IgD-negative memory B cell (primary cell): Measurements from ENCODE around the gene WLS. TPM values are rescaled to one million over a fixed set of nuclear protein-coding genes. Genes with fewer than 3 reads are reported as not detected.
"Not testable (repeated sequence)": the region's sequence is repeated elsewhere in the genome, so short reads cannot be mapped to it uniquely, and the experiment has no call there.

Source experiments
- H3K27ac Mint-ChIP-seq, 3 donors: one replicate each; pipeline ENCODE4 v1.8.0; 2020 to 2022; ENCODE audit warnings: mild to moderate bottlenecking in 3 of 3, mixed read lengths in 3 of 3, moderate library complexity in 1 of 3
- H3K27me3 Mint-ChIP-seq: one replicate; pipeline ENCODE4 v1.8.0; 2021; ENCODE audit warnings: mixed read lengths
- H3K36me3 Mint-ChIP-seq: one replicate; pipeline ENCODE4 v1.8.0; 2020; ENCODE audit warnings: mild to moderate bottlenecking, mixed read lengths
- H3K4me1 Mint-ChIP-seq, 3 donors: one replicate each; pipeline ENCODE4 v1.8.0; 2020 to 2022; ENCODE audit warnings: mixed read lengths in 3 of 3, mild to moderate bottlenecking in 1 of 3
- H3K4me3 Mint-ChIP-seq, 4 donors: one replicate each; pipeline ENCODE4 v1.8.0; 2020 to 2022; ENCODE audit warnings: mild to moderate bottlenecking in 4 of 4, mixed read lengths in 4 of 4, moderate library complexity in 3 of 4
- H3K9me3 Mint-ChIP-seq, 3 donors: one replicate each; pipeline ENCODE4 v1.8.0; 2020 to 2021; ENCODE audit warnings: mixed read lengths in 3 of 3, mild to moderate bottlenecking in 1 of 3
- polyA plus RNA-seq: library from polyadenylated mRNA; unstranded; fragments of 300-500 nt; fragmentation: Illumina TruSeq; gene quantifications from one replicate; pipeline ENCODE4 v1.2.3, GENCODE V29; 2021

The WLS gene
- polyA plus RNA-seq: not detected

DNA sequence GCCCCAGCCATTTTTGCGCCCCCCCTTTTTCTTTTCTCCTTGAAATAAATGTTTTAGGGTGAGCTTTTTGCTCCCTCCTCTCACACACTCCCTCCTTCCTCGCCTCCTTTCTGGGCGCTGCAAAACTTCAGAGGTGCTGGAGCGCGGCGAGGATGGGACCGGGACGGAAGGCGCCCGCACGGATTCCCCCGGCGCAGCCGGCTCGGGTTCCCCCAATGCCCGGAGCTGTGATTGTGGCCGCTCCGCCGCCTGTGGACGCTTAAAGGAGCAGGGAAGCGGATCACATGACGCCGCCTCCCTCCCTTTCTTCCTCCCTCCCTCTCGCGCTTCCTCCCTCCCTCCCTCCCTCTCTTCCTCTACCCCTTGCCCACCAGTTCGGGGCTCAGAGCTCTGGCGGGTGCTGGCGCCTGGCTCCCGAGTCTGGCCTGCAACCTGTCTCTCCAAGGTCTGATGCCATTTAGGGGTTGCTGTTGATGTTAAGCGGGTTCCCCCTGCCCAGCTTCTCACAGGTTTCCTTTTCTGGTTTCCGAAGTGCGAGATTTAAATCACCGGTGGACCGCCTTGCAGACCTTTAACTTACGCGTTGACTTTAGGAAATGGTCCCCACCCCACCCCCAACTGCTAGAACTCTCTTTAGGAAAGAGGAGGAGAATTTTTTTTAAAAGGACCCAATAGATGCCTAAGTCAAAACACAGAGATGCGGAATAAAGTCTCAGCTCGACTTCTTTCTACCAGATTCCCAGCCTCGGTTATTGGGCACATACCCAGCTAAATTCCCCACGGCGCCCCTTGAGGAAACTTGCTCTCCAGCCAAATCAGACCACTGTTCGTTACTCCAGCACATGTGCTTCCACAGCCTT, at the start of gene WLS:
WLS (minus strand) TSS at position 235 of the 860 bp plus-strand sequence; CDS start at position 11, 224 bp downstream.
- Mint-ChIP-seq H3K4me3 (peak within 1 kb of the TSS; percentile 72 to 94 (median 85)), H3K4me1 (peaks cover 5 to 14% (median 10%) of the 10 kb centered on the region in 3 donors), H3K36me3 (no peaks in the 10 kb centered on the region), H3K27me3 (peaks cover 49% of the 10 kb centered on the region), H3K9me3 (peaks cover 0 to 2% (median 0%) of the 10 kb centered on the region in 3 donors), H3K27ac (no peak within 1 kb of the TSS)

DNA sequence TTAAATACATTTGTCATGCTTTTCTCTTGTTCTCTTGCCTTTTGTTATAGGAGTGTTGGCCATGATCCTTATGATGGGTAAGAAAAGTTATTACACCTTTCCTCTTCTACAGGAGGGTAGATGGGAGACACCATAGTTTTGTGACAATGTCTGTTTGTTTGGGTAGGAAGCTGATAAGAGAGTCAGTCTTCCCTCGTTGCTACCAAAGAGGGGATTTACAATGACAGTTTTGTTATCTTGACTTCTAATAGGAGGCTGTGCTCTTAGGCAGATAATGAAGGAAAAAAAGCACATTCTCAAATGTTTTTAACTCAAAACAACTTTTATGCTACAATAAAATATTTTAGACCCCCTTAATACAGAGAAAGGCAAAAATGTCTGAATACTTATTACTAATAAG, 48.0 kb upstream of the WLS start:
- H3K36me3 Mint-ChIP-seq: no peaks in the 10 kb centered on the region
- H3K4me1 Mint-ChIP-seq: no peaks in the 10 kb centered on the region
- peaks cover 0 to 3% (median 0%) of the 10 kb centered on the region in 3 donors for H3K9me3 Mint-ChIP-seq
- no peaks in the 10 kb centered on the region for H3K27me3 Mint-ChIP-seq
- no peak overlapping the region for H3K27ac Mint-ChIP-seq
- peak overlapping the region in 1 of 4 donors; percentile 22 for H3K4me3 Mint-ChIP-seq

DNA sequence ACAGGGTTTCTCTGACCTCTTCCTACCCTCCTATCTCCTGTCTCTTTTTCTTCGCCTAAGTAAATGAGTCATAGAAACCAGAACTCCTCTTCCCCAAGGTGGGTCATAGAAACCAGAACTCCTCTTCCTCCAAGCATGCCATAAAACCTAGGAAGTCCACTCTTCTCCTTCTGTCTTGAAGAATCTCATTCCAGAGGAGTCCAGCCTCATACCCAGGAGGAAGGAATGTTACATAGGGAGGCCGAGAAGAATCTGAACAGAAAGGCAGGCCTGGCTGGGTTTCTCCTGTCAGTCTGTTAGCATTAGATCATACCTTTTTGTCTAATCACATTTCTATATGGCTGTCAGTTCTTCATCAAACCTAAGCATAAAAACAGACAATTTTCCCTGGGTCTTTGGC, 47.5 kb upstream of the WLS start:
- H3K36me3 Mint-ChIP-seq: no peaks in the 10 kb centered on the region
- no peak overlapping the region for H3K27ac Mint-ChIP-seq
- H3K27me3 Mint-ChIP-seq: no peaks in the 10 kb centered on the region
- no peak overlapping the region for H3K4me3 Mint-ChIP-seq
- H3K9me3 Mint-ChIP-seq: no peaks in the 10 kb centered on the region
- no peaks in the 10 kb centered on the region for H3K4me1 Mint-ChIP-seq

DNA sequence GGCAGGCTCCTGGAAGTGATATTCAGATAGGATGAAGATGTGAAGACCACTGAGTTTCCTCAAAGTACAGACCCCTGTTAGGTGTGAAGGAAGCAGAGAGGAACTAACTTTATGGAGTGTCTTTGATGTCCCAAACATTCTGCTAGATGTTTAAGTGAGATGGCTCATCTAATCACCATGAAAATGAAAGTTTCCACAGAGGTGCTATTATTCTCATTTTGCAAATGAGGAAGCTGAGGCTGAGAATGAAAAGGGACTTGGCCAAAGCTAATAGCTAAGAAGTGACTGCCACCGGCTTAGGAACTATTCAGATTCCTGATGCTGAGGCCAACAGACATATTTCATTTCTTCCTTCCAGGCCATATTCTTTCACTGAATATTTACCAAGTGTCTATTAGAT, 45.9 kb upstream of the WLS start:
- H3K27ac Mint-ChIP-seq: no peak overlapping the region
- no peak overlapping the region for H3K4me3 Mint-ChIP-seq
- H3K27me3 Mint-ChIP-seq: no peaks in the 10 kb centered on the region
- H3K36me3 Mint-ChIP-seq: no peaks in the 10 kb centered on the region
- no peaks in the 10 kb centered on the region for H3K9me3 Mint-ChIP-seq
- H3K4me1 Mint-ChIP-seq: no peaks in the 10 kb centered on the region

DNA sequence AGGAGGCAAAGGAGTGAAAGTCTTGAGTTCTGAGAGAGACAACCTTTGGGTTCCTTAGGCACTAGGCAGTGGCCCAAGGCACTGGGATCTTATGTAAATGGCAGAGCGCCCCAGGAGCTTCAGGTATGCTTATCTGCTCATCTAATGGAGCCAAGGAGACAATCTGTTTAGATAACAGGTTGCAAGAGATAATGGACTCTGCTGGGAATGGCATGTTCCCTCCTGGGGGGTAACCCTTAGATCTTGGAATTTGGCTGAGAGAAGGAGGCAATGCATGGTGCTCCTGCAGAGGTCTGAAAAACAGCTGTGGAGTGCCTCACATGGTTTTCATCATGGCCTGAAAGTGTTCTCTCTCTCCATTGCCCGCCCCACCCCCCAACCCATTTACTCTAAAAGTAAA, 44.1 kb upstream of the WLS start:
- no peaks in the 10 kb centered on the region for H3K27me3 Mint-ChIP-seq
- H3K4me1 Mint-ChIP-seq: no peaks in the 10 kb centered on the region
- H3K27ac Mint-ChIP-seq: no peak overlapping the region
- H3K4me3 Mint-ChIP-seq: no peak overlapping the region
- no peaks in the 10 kb centered on the region for H3K36me3 Mint-ChIP-seq
- no peaks in the 10 kb centered on the region for H3K9me3 Mint-ChIP-seq

DNA sequence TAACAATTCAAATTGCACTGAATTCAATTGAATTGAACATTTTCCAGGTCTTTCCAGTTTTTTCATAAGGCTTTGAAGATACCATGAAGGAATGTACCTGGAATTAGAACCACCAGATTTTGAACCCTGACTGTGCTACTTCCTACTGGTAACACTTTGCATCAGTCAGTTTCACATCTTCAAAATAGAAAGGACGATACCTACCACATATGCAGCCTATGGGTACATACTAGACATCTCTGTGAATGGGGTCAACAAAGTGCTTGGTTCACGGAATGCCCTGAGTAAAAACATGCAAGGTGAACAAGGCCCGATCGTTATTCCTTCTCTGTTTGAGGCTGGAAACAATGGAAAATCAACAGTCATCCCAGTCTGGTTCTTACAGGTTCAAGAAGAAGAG, 41.2 kb upstream of the WLS start:
- Mint-ChIP-seq H3K9me3 (no peaks in the 10 kb centered on the region), H3K36me3 (no peaks in the 10 kb centered on the region), H3K27me3 (no peaks in the 10 kb centered on the region), H3K4me1 (peaks cover 0 to 2% (median 0%) of the 10 kb centered on the region in 3 donors), H3K4me3 (no peak overlapping the region), H3K27ac (no peak overlapping the region)

DNA sequence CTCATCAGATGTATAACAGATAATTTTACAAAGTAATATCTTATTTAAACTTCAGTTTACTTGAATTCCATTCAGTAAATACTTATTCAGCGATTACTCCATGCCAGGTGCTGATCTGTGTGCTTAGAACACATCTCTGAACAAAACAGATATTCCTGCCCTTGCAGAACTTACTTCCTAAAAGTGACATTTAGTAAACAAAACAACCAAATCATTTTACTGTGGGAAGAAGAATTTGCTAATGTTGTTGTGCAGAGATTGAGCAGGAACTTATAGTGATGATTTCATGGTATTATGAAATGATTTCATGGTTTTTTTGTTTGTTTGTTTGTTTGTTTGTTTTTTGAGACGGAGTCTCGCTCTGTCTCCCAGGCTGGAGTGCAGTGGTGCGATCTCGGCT, 39.3 kb upstream of the WLS start:
- H3K27me3 Mint-ChIP-seq: no peaks in the 10 kb centered on the region
- no peaks in the 10 kb centered on the region for H3K9me3 Mint-ChIP-seq
- H3K4me1 Mint-ChIP-seq: peaks cover 0 to 2% (median 0%) of the 10 kb centered on the region in 3 donors
- H3K36me3 Mint-ChIP-seq: no peaks in the 10 kb centered on the region
- H3K4me3 Mint-ChIP-seq: no peak overlapping the region
- H3K27ac Mint-ChIP-seq: no peak overlapping the region

DNA sequence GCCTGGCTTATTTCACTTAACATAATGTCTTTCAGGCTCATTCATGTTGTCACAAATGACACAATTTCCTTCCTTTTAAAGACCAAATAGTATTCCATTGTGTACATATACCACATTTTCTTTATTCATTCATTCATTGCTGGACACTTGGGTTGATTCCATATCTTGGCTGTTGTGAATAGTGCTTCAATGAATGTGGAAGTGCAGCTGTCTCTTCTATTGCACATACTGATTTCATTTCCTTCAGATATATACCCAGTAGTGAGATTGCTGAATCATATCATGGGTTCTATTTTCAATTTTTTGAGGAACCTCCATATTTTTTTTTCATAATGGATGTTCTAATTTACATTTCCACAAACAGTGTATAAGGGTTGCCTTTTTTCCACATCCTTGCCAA, 38.6 kb upstream of the WLS start:
- Mint-ChIP-seq H3K4me3 (no peak overlapping the region), H3K4me1 (peaks cover 0 to 2% (median 0%) of the 10 kb centered on the region in 3 donors), H3K27me3 (peaks cover 2% of the 10 kb centered on the region), H3K36me3 (no peaks in the 10 kb centered on the region), H3K27ac (no peak overlapping the region), H3K9me3 (no peaks in the 10 kb centered on the region)

DNA sequence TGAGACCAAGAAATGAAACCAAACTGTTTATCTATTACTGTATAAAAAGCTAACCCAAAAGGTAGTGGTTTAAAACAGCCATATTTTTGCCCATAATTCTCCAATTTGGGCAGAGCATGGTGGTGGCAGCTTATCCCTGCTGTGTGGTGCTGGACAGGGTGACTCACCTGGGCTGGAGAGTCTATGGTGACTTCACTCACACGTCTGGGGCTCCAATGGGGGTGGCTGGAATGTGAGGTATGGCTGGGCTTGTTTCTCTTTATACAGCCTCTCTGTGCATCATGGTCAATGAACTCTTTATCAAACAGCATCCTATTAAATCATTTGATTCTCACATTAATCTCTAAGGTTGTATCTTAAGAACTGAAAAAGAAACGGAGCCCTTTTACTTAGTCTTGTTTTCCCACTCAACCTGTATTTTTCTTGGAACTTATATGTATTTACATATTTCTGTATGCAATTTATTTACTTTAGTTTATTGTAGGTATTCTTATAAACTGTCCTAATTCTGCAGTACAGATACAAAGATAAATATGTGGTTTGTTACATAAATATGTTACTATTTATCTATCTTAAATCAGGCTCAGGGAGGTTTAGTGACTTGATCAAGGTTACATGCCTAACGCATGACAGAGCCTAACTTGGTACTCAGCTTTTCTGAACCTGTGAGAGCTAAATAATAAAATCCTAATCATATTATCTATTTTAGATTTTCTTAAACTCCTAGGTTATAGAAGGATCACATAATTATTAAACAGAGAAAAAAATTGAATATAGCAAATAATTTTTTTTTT, 37.5 kb upstream of the WLS start:
- Mint-ChIP-seq H3K4me1 (peaks cover 0 to 2% (median 0%) of the 10 kb centered on the region in 3 donors), H3K9me3 (no peaks in the 10 kb centered on the region), H3K27ac (no peak overlapping the region), H3K36me3 (no peaks in the 10 kb centered on the region), H3K4me3 (no peak overlapping the region), H3K27me3 (peaks cover 2% of the 10 kb centered on the region)

DNA sequence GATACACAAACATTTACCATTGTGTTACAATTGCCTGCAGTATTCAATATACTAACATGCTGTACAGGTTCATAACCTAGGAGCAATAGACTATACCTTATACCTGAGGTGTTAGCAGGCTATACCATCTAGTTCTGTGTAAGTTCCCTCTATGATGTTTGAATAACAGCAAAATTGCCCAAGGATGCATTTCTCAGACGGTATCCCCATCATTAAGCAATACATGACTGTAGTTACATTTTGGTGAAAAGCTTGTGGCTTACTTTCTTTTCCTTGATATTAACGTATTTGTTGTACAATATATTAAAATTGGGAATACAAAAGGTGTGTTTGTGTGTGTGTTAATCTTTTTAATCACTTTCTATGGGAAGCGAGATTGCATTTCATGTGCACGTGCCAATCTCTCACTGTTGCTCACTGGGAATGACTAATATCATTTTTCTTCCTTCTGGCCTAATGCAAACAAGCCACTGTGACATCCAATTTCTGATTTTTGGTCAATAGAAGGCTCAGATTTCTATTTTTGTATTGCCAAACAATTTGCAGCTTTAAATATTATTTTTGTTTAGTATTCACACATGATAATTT, 36.7 kb upstream of the WLS start:
- no peak overlapping the region for H3K4me3 Mint-ChIP-seq
- no peak overlapping the region for H3K27ac Mint-ChIP-seq
- H3K9me3 Mint-ChIP-seq: no peaks in the 10 kb centered on the region
- peaks cover 0 to 2% (median 0%) of the 10 kb centered on the region in 3 donors for H3K4me1 Mint-ChIP-seq
- no peaks in the 10 kb centered on the region for H3K36me3 Mint-ChIP-seq
- H3K27me3 Mint-ChIP-seq: peaks cover 2% of the 10 kb centered on the region

DNA sequence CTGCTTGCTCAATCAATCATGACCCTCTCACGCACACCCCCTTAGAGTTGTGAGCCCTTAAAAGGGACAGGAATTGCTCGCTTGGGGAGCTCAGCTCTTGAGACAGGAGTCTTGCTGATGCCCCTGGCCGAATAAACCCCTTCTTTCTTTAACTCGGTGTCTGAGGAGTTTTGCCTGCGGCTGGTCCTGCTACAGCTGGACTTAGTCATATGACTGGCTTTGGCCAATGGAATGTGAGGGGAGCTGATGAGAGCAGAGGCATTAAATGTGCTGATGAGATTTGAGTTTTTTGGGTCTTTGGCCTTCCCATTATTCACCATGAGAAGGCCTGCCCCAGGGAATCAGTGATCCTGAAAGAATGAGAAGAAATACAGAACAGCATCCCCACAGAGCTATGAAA, 24.5 kb upstream of the WLS start:
- not testable (repeated sequence) for H3K36me3 Mint-ChIP-seq, H3K9me3 Mint-ChIP-seq, H3K4me1 Mint-ChIP-seq, H3K4me3 Mint-ChIP-seq, H3K27ac Mint-ChIP-seq, H3K27me3 Mint-ChIP-seq

DNA sequence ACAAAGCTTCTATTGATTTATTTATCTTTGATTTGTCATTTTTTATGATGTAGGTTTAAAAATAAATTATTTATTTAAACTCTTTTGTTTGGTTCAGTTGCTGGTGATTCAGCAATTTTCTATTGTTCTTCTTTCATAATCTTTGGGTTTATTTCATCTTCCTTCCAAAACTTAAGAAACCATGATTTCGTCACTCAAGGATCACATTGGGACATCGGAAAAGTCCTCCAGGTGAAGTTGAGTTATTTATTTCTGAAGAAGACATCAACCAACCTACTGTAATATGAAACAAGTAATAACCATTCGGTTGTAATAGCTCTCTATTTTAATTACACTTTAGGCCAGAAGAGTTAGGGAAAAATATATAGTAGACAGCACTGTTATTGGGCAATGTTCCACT, 23.0 kb upstream of the WLS start:
- Mint-ChIP-seq H3K27me3 (no peaks in the 10 kb centered on the region), H3K27ac (no peak overlapping the region), H3K36me3 (peaks cover 5% of the 10 kb centered on the region), H3K4me3 (no peak overlapping the region), H3K9me3 (peaks cover 0 to 5% (median 0%) of the 10 kb centered on the region in 3 donors), H3K4me1 (no peaks in the 10 kb centered on the region)

DNA sequence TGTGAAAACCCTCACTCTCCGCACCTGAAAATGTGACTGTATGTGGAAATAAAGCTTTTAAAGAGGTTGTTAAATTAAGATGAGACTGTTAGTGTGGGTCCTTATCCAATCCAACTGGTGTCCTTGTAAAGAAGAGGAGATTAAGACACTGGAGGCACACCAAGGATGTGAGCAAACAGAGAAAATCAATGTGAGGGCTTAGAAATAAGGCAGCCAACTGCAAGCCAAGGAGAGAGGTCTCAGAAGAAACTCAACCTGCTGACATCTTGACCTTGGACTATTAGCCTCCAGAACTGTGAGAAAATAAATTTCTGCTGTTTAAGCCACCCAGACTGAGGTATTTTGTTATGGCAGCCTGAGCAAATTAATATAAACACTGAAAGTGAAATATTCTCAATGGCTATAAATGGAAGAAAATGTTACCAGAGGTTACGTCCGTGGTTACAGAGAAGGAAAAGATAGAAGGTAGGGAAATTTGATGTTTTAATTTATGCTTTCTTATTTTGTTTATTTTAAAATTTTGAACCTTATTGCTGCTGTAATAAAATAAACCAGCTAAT, 22.4 kb upstream of the WLS start:
- H3K27ac Mint-ChIP-seq: no peak overlapping the region
- peaks cover 5% of the 10 kb centered on the region for H3K36me3 Mint-ChIP-seq
- peaks cover 0 to 5% (median 0%) of the 10 kb centered on the region in 3 donors for H3K9me3 Mint-ChIP-seq
- H3K4me3 Mint-ChIP-seq: no peak overlapping the region
- no peaks in the 10 kb centered on the region for H3K4me1 Mint-ChIP-seq
- H3K27me3 Mint-ChIP-seq: no peaks in the 10 kb centered on the region

DNA sequence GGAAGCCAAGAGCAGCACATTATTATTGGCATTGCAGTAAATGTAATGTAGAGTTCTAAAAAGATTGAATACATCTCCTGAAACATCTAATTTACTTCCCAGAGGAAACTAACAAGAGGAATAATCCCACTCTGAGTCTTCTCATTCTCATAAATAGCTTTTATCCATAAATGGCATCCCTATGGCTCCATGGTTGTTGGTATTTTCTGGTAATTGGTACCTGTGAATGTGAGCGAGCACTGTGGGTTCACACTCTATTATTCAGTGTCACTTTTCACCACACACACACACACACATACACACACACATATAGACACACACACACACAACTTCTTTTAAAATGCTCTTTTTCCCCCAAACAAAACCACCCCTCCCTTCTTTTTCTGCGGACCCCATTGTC, 4.7 kb upstream of the WLS start:
- Mint-ChIP-seq H3K4me1 (peaks cover 2 to 9% (median 7%) of the 10 kb centered on the region in 3 donors), H3K36me3 (no peaks in the 10 kb centered on the region), H3K9me3 (peaks cover 0 to 7% (median 3%) of the 10 kb centered on the region in 3 donors), H3K27ac (no peak overlapping the region), H3K27me3 (peaks cover 29% of the 10 kb centered on the region), H3K4me3 (no peak overlapping the region)

DNA sequence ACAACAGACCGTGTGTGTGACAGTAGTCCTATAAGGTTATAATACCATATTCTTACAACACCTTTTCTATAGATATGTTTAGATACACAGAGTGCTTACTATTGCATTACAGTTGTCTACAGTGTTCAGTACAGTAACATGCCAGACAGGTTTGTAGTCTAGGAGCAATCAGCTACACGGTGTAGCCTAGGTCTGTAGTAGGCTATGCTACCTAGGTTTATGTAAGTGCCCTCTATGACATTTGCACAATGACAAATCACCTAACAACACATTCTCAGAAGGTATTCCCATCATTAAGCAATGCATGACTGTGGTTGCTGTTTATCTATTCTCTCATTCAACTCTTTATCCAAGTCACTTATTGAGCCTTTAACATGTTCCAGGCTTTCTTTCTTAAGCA, 1.8 kb upstream of the WLS start:
- H3K27ac Mint-ChIP-seq: no peak overlapping the region
- H3K4me3 Mint-ChIP-seq: peak overlapping the region in 1 of 4 donors; percentile 8
- peaks cover 5 to 14% (median 10%) of the 10 kb centered on the region in 3 donors for H3K4me1 Mint-ChIP-seq
- H3K27me3 Mint-ChIP-seq: peaks cover 47% of the 10 kb centered on the region
- H3K36me3 Mint-ChIP-seq: no peaks in the 10 kb centered on the region
- peaks cover 0 to 2% (median 0%) of the 10 kb centered on the region in 3 donors for H3K9me3 Mint-ChIP-seq
